ENCODE measurements around the gene NAGLU. TPM values are rescaled to one million over a fixed set of nuclear protein-coding genes. Genes with fewer than 3 reads are reported as not detected.

Gene NAGLU
- total and polyA plus RNA-seq, 4 experiments from 2014 or later, result 8.5 to 22.8 (median 18.0) TPM

- DNase-seq, result no peak
- Mint-ChIP-seq H3K36me3 (peaks cover 1 to 7% of the 10 kb centered on the region in 2 donors), H3K4me1 (peaks cover 0 to 12% (median 4%) of the 10 kb centered on the region in 4 donors), H3K9me3 (no peaks in the 10 kb centered on the region), H3K27ac (no peak overlapping the region), H3K4me3 (no peak overlapping the region), H3K27me3 (no peaks in the 10 kb centered on the region)
- H3K9me3 ChIP-seq (ENCODE audit: control insufficient read depth in 1 of 2, low read length in 2 of 2), result no peaks in the 10 kb centered on the region
- POLR2A ChIA-PET (ENCODE audit: partially characterized antibody), result no interaction called here
- H3K36me3 ChIP-seq (ENCODE audit: insufficient read depth, low read length), result no peaks in the 10 kb centered on the region
- H3K4me3 ChIP-seq (ENCODE audit: low read length in 2 of 2), result no peak overlapping the region
- CTCF ChIA-PET (ENCODE audit: partially characterized antibody), result interaction anchor here (0.6 to 9.2 kb wide), 15 partner anchors 8 to 198 kb away, joined by 3 to 86 read pairs (median 4); partner anchors contain the start of genes CAVIN1 and NAGLU
- H3K27me3 ChIP-seq (ENCODE audit: insufficient read depth, low read length), result no peaks in the 10 kb centered on the region
- H3K27ac ChIP-seq (ENCODE audit: low read depth, low read length), result no peak overlapping the region
- intact Hi-C loops (cut with micrococcal nuclease), result no loop called here
- peaks cover 7% of the 10 kb centered on the region for H3K4me1 ChIP-seq (ENCODE audit: insufficient read depth, low read length)
Observed at GRCh38 chr17:42520540-42520951, 15.5 kb upstream of the NAGLU start.

- Histone ChIP-seq H3K27me3 (ENCODE audit: insufficient read depth, low read length) (no peaks in the 10 kb centered on the region), H3K4me3 (ENCODE audit: low read length in 2 of 2) (no peak overlapping the region), H3K9me3 (ENCODE audit: control insufficient read depth in 1 of 2, low read length in 2 of 2) (no peaks in the 10 kb centered on the region), H3K4me1 (ENCODE audit: insufficient read depth, low read length) (peaks cover 7% of the 10 kb centered on the region), H3K36me3 (ENCODE audit: insufficient read depth, low read length) (no peaks in the 10 kb centered on the region), H3K27ac (ENCODE audit: low read depth, low read length) (no peak overlapping the region)
- Mint-ChIP-seq H3K4me3 (no peak overlapping the region), H3K9me3 (no peaks in the 10 kb centered on the region), H3K27me3 (no peaks in the 10 kb centered on the region), H3K27ac (no peak overlapping the region), H3K36me3 (peaks cover 0 to 7% of the 10 kb centered on the region in 2 donors), H3K4me1 (peaks cover 0 to 12% (median 4%) of the 10 kb centered on the region in 4 donors)
- DNase-seq, result no peak
- POLR2A ChIA-PET (ENCODE audit: partially characterized antibody), result no interaction called here
- CTCF ChIA-PET (ENCODE audit: partially characterized antibody), result interaction anchor here (0.6 to 9.2 kb wide), 9 partner anchors 8 to 98 kb away, joined by 3 to 86 read pairs (median 4); partner anchors contain the start of genes CAVIN1 and NAGLU
- intact Hi-C loops (cut with micrococcal nuclease), result no loop called here
Observed at GRCh38 chr17:42521036-42521435, 15.0 kb upstream of the NAGLU start.

- Mint-ChIP-seq H3K36me3 (peaks cover 0 to 7% of the 10 kb centered on the region in 2 donors), H3K4me3 (no peak overlapping the region), H3K9me3 (no peaks in the 10 kb centered on the region), H3K27me3 (no peaks in the 10 kb centered on the region), H3K4me1 (peaks cover 0 to 12% (median 4%) of the 10 kb centered on the region in 4 donors), H3K27ac (peak overlapping the region in 1 of 7 donors; percentile 29)
- H3K36me3 ChIP-seq (ENCODE audit: insufficient read depth, low read length), result no peaks in the 10 kb centered on the region
- H3K9me3 ChIP-seq (ENCODE audit: control insufficient read depth in 1 of 2, low read length in 2 of 2), result no peaks in the 10 kb centered on the region
- DNase-seq, result no peak
- no peak overlapping the region for H3K4me3 ChIP-seq (ENCODE audit: low read length in 2 of 2)
- ChIA-PET CTCF (ENCODE audit: partially characterized antibody) (interaction anchor here (1.1 to 9.2 kb wide), 6 partner anchors 10 to 99 kb away, joined by 3 to 86 read pairs (median 16); partner anchors contain the start of genes CAVIN1 and NAGLU), POLR2A (ENCODE audit: partially characterized antibody) (no interaction called here)
- no peak overlapping the region for H3K27ac ChIP-seq (ENCODE audit: low read depth, low read length)
- peaks cover 7% of the 10 kb centered on the region for H3K4me1 ChIP-seq (ENCODE audit: insufficient read depth, low read length)
- no peaks in the 10 kb centered on the region for H3K27me3 ChIP-seq (ENCODE audit: insufficient read depth, low read length)
- intact Hi-C loops (cut with micrococcal nuclease), result no loop called here
Observed at GRCh38 chr17:42521666-42522262, 14.3 kb upstream of the NAGLU start.

- no peak for DNase-seq
- intact Hi-C loops (cut with micrococcal nuclease), result no loop called here
- Histone ChIP-seq H3K9me3 (ENCODE audit: control insufficient read depth in 1 of 2, low read length in 2 of 2) (no peaks in the 10 kb centered on the region), H3K27me3 (ENCODE audit: insufficient read depth, low read length) (no peaks in the 10 kb centered on the region), H3K4me3 (ENCODE audit: low read length in 2 of 2) (no peak overlapping the region), H3K27ac (ENCODE audit: low read depth, low read length) (no peak overlapping the region), H3K4me1 (ENCODE audit: insufficient read depth, low read length) (peaks cover 6% of the 10 kb centered on the region), H3K36me3 (ENCODE audit: insufficient read depth, low read length) (no peaks in the 10 kb centered on the region)
- peak overlapping the region in 1 of 7 donors; percentile 29 for H3K27ac Mint-ChIP-seq
- peaks cover 0 to 7% of the 10 kb centered on the region in 2 donors for H3K36me3 Mint-ChIP-seq
- H3K9me3 Mint-ChIP-seq, result no peaks in the 10 kb centered on the region
- H3K27me3 Mint-ChIP-seq, result no peaks in the 10 kb centered on the region
- H3K4me3 Mint-ChIP-seq, result no peak overlapping the region
- POLR2A ChIA-PET (ENCODE audit: partially characterized antibody), result no interaction called here
- CTCF ChIA-PET (ENCODE audit: partially characterized antibody), result interaction anchor here (0.6 to 9.2 kb wide), 2 partner anchors 91 to 96 kb away, joined by 3 to 86 read pairs; no protein-coding TSS in a partner anchor
- H3K4me1 Mint-ChIP-seq, result peaks cover 4 to 14% (median 6%) of the 10 kb centered on the region in 4 donors
Observed at GRCh38 chr17:42522263-42522790, 13.7 kb upstream of the NAGLU start.

GRCh38 chr17:42522798-42523278 lies 13.2 kb upstream of the NAGLU start:
- Histone ChIP-seq H3K36me3 (ENCODE audit: insufficient read depth, low read length) (no peaks in the 10 kb centered on the region), H3K9me3 (ENCODE audit: control insufficient read depth in 1 of 2, low read length in 2 of 2) (no peaks in the 10 kb centered on the region), H3K27me3 (ENCODE audit: insufficient read depth, low read length) (no peaks in the 10 kb centered on the region), H3K4me3 (ENCODE audit: low read length in 2 of 2) (no peak overlapping the region), H3K27ac (ENCODE audit: low read depth, low read length) (no peak overlapping the region), H3K4me1 (ENCODE audit: insufficient read depth, low read length) (peaks cover 1% of the 10 kb centered on the region)
- CTCF ChIA-PET (ENCODE audit: partially characterized antibody), result interaction anchor here (0.6 to 9.2 kb wide), 2 partner anchors 92 to 97 kb away, joined by 3 to 86 read pairs; no protein-coding TSS in a partner anchor
- no peak overlapping the region for H3K4me3 Mint-ChIP-seq
- no peak for DNase-seq
- POLR2A ChIA-PET (ENCODE audit: partially characterized antibody), result no interaction called here
- H3K36me3 Mint-ChIP-seq, result peaks cover 0 to 7% of the 10 kb centered on the region in 2 donors
- H3K9me3 Mint-ChIP-seq, result no peaks in the 10 kb centered on the region
- peaks cover 2 to 11% (median 5%) of the 10 kb centered on the region in 4 donors for H3K4me1 Mint-ChIP-seq
- no peak overlapping the region for H3K27ac Mint-ChIP-seq
- no peaks in the 10 kb centered on the region for H3K27me3 Mint-ChIP-seq
- intact Hi-C loops (cut with micrococcal nuclease), result no loop called here

- intact Hi-C loops (cut with micrococcal nuclease), result no loop called here
- POLR2A ChIA-PET (ENCODE audit: partially characterized antibody), result no interaction called here
- DNase-seq, result no peak
Observed at GRCh38 chr17:42525221-42525620, 10.8 kb upstream of the NAGLU start.

GRCh38 chr17:42526031-42526444 lies 10.0 kb upstream of the NAGLU start:
- ChIA-PET CTCF (ENCODE audit: partially characterized antibody) (interaction anchor here (1.5 to 1.8 kb wide), 3 partner anchors 8 to 98 kb away, joined by 3 to 8 read pairs (median 7); no protein-coding TSS in a partner anchor), POLR2A (ENCODE audit: partially characterized antibody) (interaction anchor here (1.7 kb wide), 1 partner anchor 137 kb away, joined by 4 read pairs; the partner anchor contains the start of gene STAT3)
- peaks cover 11 to 35% (median 21%) of the 10 kb centered on the region in 4 donors for H3K4me1 Mint-ChIP-seq
- no peaks in the 10 kb centered on the region for H3K9me3 ChIP-seq (ENCODE audit: control insufficient read depth in 1 of 2, low read length in 2 of 2)
- H3K27me3 ChIP-seq (ENCODE audit: insufficient read depth, low read length), result no peaks in the 10 kb centered on the region
- H3K27ac ChIP-seq (ENCODE audit: low read depth, low read length), result no peak overlapping the region
- intact Hi-C loops (cut with micrococcal nuclease), result no loop called here
- no peak for DNase-seq
- H3K9me3 Mint-ChIP-seq, result no peaks in the 10 kb centered on the region
- peak overlapping the region in 1 of 8 donors; percentile 41 for H3K4me3 Mint-ChIP-seq
- peaks cover 0 to 7% of the 10 kb centered on the region in 2 donors for H3K36me3 Mint-ChIP-seq
- no peaks in the 10 kb centered on the region for H3K36me3 ChIP-seq (ENCODE audit: insufficient read depth, low read length)
- peaks cover 21% of the 10 kb centered on the region for H3K4me1 ChIP-seq (ENCODE audit: insufficient read depth, low read length)
- peak overlapping the region in 1 of 7 donors; percentile 35 for H3K27ac Mint-ChIP-seq
- no peaks in the 10 kb centered on the region for H3K27me3 Mint-ChIP-seq
- no peak overlapping the region for H3K4me3 ChIP-seq (ENCODE audit: low read length in 2 of 2)

More at GRCh38 chr17:42525221-42525620, 10.8 kb upstream of the NAGLU start:
- H3K4me1 ChIP-seq (ENCODE audit: insufficient read depth, low read length), result peaks cover 13% of the 10 kb centered on the region
- Mint-ChIP-seq H3K4me3 (no peak overlapping the region), H3K9me3 (no peaks in the 10 kb centered on the region), H3K4me1 (peaks cover 5 to 27% (median 14%) of the 10 kb centered on the region in 4 donors), H3K27ac (no peak overlapping the region), H3K36me3 (peaks cover 0 to 7% of the 10 kb centered on the region in 2 donors), H3K27me3 (no peaks in the 10 kb centered on the region)
- no peak overlapping the region for H3K4me3 ChIP-seq (ENCODE audit: low read length in 2 of 2)
- no peak overlapping the region for H3K27ac ChIP-seq (ENCODE audit: low read depth, low read length)
- no peaks in the 10 kb centered on the region for H3K36me3 ChIP-seq (ENCODE audit: insufficient read depth, low read length)
- no peaks in the 10 kb centered on the region for H3K9me3 ChIP-seq (ENCODE audit: control insufficient read depth in 1 of 2, low read length in 2 of 2)
- CTCF ChIA-PET (ENCODE audit: partially characterized antibody), result interaction anchor here (0.6 to 1.1 kb wide), 2 partner anchors 303 to 439 kb away, joined by 3 read pairs; no protein-coding TSS in a partner anchor
- no peaks in the 10 kb centered on the region for H3K27me3 ChIP-seq (ENCODE audit: insufficient read depth, low read length)
